CD14-positive monocyte (primary cell): ENCODE measurements around the gene ZSCAN5C. TPM values are rescaled to one million over a fixed set of nuclear protein-coding genes. Genes with fewer than 3 reads are reported as not detected.

Experiments used
- DNase-seq, 3 donors: peaks; one replicate each; pipeline ENCODE4 v3.0.0-alpha.2; 2011 to 2022
- H2AFZ ChIP-seq: 2 replicates; pipeline ENCODE4 v1.6.0; 2012; ENCODE audit warnings: mild to moderate bottlenecking, low read depth, low read length, inconsistent platforms; ENCODE audit not compliant: insufficient read depth, poor library complexity, severe bottlenecking
- H3K27ac ChIP-seq, 2 donors: 1 replicate in 1 of 2; 2 replicates in 1 of 2; pipeline ENCODE4 v1.5.1; 2012 to 2013; ENCODE audit warnings: low read length in 2 of 2, control low read depth in 1 of 2, inconsistent platforms in 1 of 2, low read depth in 1 of 2, mild to moderate bottlenecking in 1 of 2
- H3K27me3 ChIP-seq, 2 donors: one replicate each; pipeline versions ENCODE4 v1.6.0 to v1.6.1; 2011 to 2013; ENCODE audit warnings: low read length in 2 of 2; ENCODE audit not compliant: control insufficient read depth in 2 of 2, insufficient read depth in 2 of 2
- H3K36me3 ChIP-seq, 2 donors: replicated peaks in 1 of 2; 1 replicate in 1 of 2; 2 replicates in 1 of 2; pipeline versions ENCODE4 v1.5.1 to v1.6.1; 2012 to 2013; ENCODE audit warnings: low read length in 2 of 2, control low read depth in 1 of 2, inconsistent platforms in 1 of 2, mild to moderate bottlenecking in 1 of 2; ENCODE audit not compliant: insufficient read depth in 2 of 2, control insufficient read depth in 1 of 2
- H3K4me1 ChIP-seq, 2 donors: 1 replicate in 1 of 2; 2 replicates in 1 of 2; pipeline versions ENCODE4 v1.5.1 to v1.6.1; 2012 to 2013; ENCODE audit warnings: low read length in 2 of 2, control low read depth in 1 of 2, inconsistent platforms in 1 of 2, mild to moderate bottlenecking in 1 of 2, moderate library complexity in 1 of 2; ENCODE audit not compliant: insufficient read depth in 2 of 2, control insufficient read depth in 1 of 2
- H3K4me2 ChIP-seq: replicated peaks from 2 replicates; pipeline ENCODE3; 2012; ENCODE audit warnings: low read length, moderate library complexity, mild to moderate bottlenecking; ENCODE audit not compliant: poor library complexity, severe bottlenecking; ENCODE audit errors: extremely low read depth
- H3K4me3 ChIP-seq, 3 experiments: fragments of 200-600 bp in 1 of 3; sonication (generic) in 1 of 3; replicated peaks in 1 of 3; 1 replicate in 2 of 3; 2 replicates in 1 of 3; pipeline ENCODE4 v1.5.1; 2011 to 2013; ENCODE audit warnings: low read length in 3 of 3, mild to moderate bottlenecking in 3 of 3, control low read depth in 2 of 3, low read depth in 2 of 3, inconsistent platforms in 1 of 3, moderate library complexity in 1 of 3
- H3K79me2 ChIP-seq: 2 replicates; pipeline ENCODE4 v1.6.0; 2012; ENCODE audit warnings: mild to moderate bottlenecking, control low read depth, inconsistent platforms, low read length, moderate library complexity; ENCODE audit not compliant: insufficient read depth
- H3K9ac ChIP-seq: 2 replicates; pipeline ENCODE4 v1.6.0; 2017; ENCODE audit warnings: low read length, mild to moderate bottlenecking; ENCODE audit not compliant: insufficient read depth, poor library complexity, severe bottlenecking
- H3K9me3 ChIP-seq, 2 donors: replicated peaks in 1 of 2; 1 replicate in 1 of 2; 2 replicates in 1 of 2; pipeline versions ENCODE4 v1.5.1 to v1.6.1; 2012 to 2013; ENCODE audit warnings: low read length in 2 of 2, control low read depth in 1 of 2; ENCODE audit not compliant: control insufficient read depth in 1 of 2, insufficient read depth in 1 of 2
- H4K20me1 ChIP-seq: 2 replicates; pipeline ENCODE4 v1.6.0; 2012; ENCODE audit warnings: mild to moderate bottlenecking, low read length, control low read depth, moderate library complexity; ENCODE audit not compliant: insufficient read depth
- H3K27ac Mint-ChIP-seq, 7 donors: one replicate each; pipeline ENCODE4 v1.8.0; 2020; ENCODE audit warnings: mild to moderate bottlenecking in 7 of 7, mixed read lengths in 7 of 7, moderate library complexity in 6 of 7, inconsistent platforms in 2 of 7
- H3K27me3 Mint-ChIP-seq, 3 donors: one replicate each; pipeline ENCODE4 v1.8.0; 2021 to 2022; ENCODE audit warnings: low read depth in 3 of 3, mild to moderate bottlenecking in 3 of 3, mixed read lengths in 3 of 3, moderate library complexity in 3 of 3, inconsistent platforms in 1 of 3
- H3K36me3 Mint-ChIP-seq, 2 donors: one replicate each; pipeline ENCODE4 v1.8.0; 2020; ENCODE audit warnings: mixed read lengths in 2 of 2, inconsistent platforms in 1 of 2, mild to moderate bottlenecking in 1 of 2
- H3K4me1 Mint-ChIP-seq: one replicate; pipeline ENCODE4 v1.8.0; 2020; ENCODE audit warnings: mild to moderate bottlenecking, mixed read lengths
- H3K4me3 Mint-ChIP-seq, 2 donors: one replicate each; pipeline ENCODE4 v1.8.0; 2020; ENCODE audit warnings: mild to moderate bottlenecking in 2 of 2, mixed read lengths in 2 of 2, moderate library complexity in 1 of 2
- H3K9me3 Mint-ChIP-seq, 7 donors: one replicate each; pipeline ENCODE4 v1.8.0; 2020 to 2022; ENCODE audit warnings: mixed read lengths in 7 of 7, mild to moderate bottlenecking in 6 of 7, moderate library complexity in 6 of 7, inconsistent platforms in 2 of 7
- CTCF ChIP-seq: fragments of 200-600 bp; IDR thresholded peaks from one replicate; pipeline ENCODE4 v1.8.0; 2022; ENCODE audit warnings: antibody characterized with exemption, mild to moderate bottlenecking
- WGBS: methylation state at CpG from one replicate; pipeline ENCODE4 v1.1.5; 2013; ENCODE audit warnings: missing lambda C conversion rate; ENCODE audit not compliant: insufficient coverage; 5-methylcytosine and 5-hydroxymethylcytosine counted together
- intact Hi-C, 2 donors: fragments of 100-400 bp; cut with micrococcal nuclease; formaldehyde crosslinking; loops; one replicate each; pipeline versions ENCODE4 v1.15.0 to v1.15.1; 2023
- polyA plus RNA-seq, 3 donors: library from polyadenylated mRNA; depleted of rRNA in 1 of 3; unstranded in 2 of 3; stranded (reverse) in 1 of 3; fragments of 300-500 nt in 2 of 3; fragments of >200 nt in 1 of 3; fragmentation: Illumina TruSeq in 2 of 3; gene quantifications; 1 replicate in 2 of 3; 2 replicates in 1 of 3; pipeline ENCODE4 v1.2.3, GENCODE V29; 2012 to 2021

ZSCAN5C gene
- polyA plus RNA-seq, 3 donors, result not detected

GRCh38 chr19:56163097-56163496 is 39.0 kb upstream of the ZSCAN5C start:
- Mint-ChIP-seq H3K36me3 (peaks cover 10 to 13% of the 10 kb centered on the region in 2 donors), H3K9me3 (peaks cover 0 to 8% (median 2%) of the 10 kb centered on the region in 7 donors), H3K4me3 (no peak overlapping the region), H3K27ac (peak overlapping the region in 1 of 7 donors; percentile 34), H3K27me3 (peaks cover 2 to 14% (median 6%) of the 10 kb centered on the region in 3 donors), H3K4me1 (peaks cover 5% of the 10 kb centered on the region)
- intact Hi-C loops, result no loop called here
- H3K4me1 ChIP-seq, result no peaks in the 10 kb centered on the region
- no peaks in the 10 kb centered on the region for H3K9me3 ChIP-seq
- H3K79me2 ChIP-seq, result no peaks in the 10 kb centered on the region
- H3K9ac ChIP-seq, result no peak overlapping the region
- no peak for TF ChIP-seq CTCF
- H2AFZ ChIP-seq, result no peak overlapping the region
- H4K20me1 ChIP-seq, result no peaks in the 10 kb centered on the region
- H3K36me3 ChIP-seq, result peaks cover 0 to 17% of the 10 kb centered on the region in 2 donors
- 85% methylated on average over 13 of the region's 13 CpGs for WGBS
- H3K27ac ChIP-seq, result no peak overlapping the region
- H3K4me2 ChIP-seq, result no peak overlapping the region
- H3K4me3 ChIP-seq, result no peak overlapping the region
- no peak for DNase-seq
- H3K27me3 ChIP-seq, result peaks cover 0 to 3% of the 10 kb centered on the region in 2 donors

- Histone ChIP-seq H3K27me3 (peaks cover 0 to 3% of the 10 kb centered on the region in 2 donors), H4K20me1 (no peaks in the 10 kb centered on the region), H3K4me2 (no peak overlapping the region), H2AFZ (no peak overlapping the region), H3K79me2 (no peaks in the 10 kb centered on the region), H3K4me3 (no peak overlapping the region), H3K36me3 (no peaks in the 10 kb centered on the region), H3K4me1 (no peaks in the 10 kb centered on the region), H3K27ac (no peak overlapping the region), H3K9me3 (no peaks in the 10 kb centered on the region), H3K9ac (no peak overlapping the region)
- no peak overlapping the region for H3K27ac Mint-ChIP-seq
- peaks cover 4% of the 10 kb centered on the region for H3K4me1 Mint-ChIP-seq
- intact Hi-C loops, result no loop called here
- DNase-seq, result no peak
- peaks cover 0 to 6% (median 0%) of the 10 kb centered on the region in 7 donors for H3K9me3 Mint-ChIP-seq
- WGBS, result 60% methylated on average over 2 of the region's 7 CpGs
- peaks cover 6 to 21% (median 6%) of the 10 kb centered on the region in 3 donors for H3K27me3 Mint-ChIP-seq
- no peak for TF ChIP-seq CTCF
- H3K4me3 Mint-ChIP-seq, result no peak overlapping the region
- H3K36me3 Mint-ChIP-seq, result no peaks in the 10 kb centered on the region
Observed at GRCh38 chr19:56167064-56167578, 35.0 kb upstream of the ZSCAN5C start.
